Endothelial cell of umbilical vein (primary cell): ENCODE data around the gene CDH22. TPM values are rescaled to one million over a fixed set of nuclear protein-coding genes. Genes with fewer than 3 reads are reported as not detected.

Experiments
- BruUV-seq: library from RNA; stranded (reverse); fragments of 400-500 nt; replicated peaks from 2 replicates; lab custom pipeline; 2021; lab: Mats Ljungman, UMichigan
- CTCF ChIA-PET: fragments of 300-600, 350-600 bp; sonication (Branson Sonifier 250); formaldehyde crosslinking; loops from one replicate; lab custom pipeline; 2021; ENCODE audit warnings: antibody characterized with exemption, inconsistent platforms; lab: Charles Lee
- POLR2A ChIA-PET: fragments of 300-600, 350-600 bp; sonication (Branson Sonifier 250); formaldehyde crosslinking; loops from one replicate; lab custom pipeline; 2021; ENCODE audit warnings: antibody characterized with exemption, inconsistent platforms; lab: Charles Lee
- DNase-seq: peaks from one replicate; pipeline ENCODE4 v3.0.0-alpha.2; 2011; ENCODE audit warnings: low read depth, low spot score
- FAIRE-seq: peaks from 2 replicates; lab custom pipeline; 2011; peaks lifted over from hg19 to GRCh38; lab: Jason Lieb, UNC
- H2AFZ ChIP-seq: 2 replicates; pipeline ENCODE4 v1.6.0; 2012; ENCODE audit warnings: low read depth, low read length, control low read depth, inconsistent platforms
- H3K27ac ChIP-seq: 2 replicates; pipeline ENCODE4 v1.5.1; 2011; ENCODE audit warnings: low read depth, mild to moderate bottlenecking, control low read depth, low read length, moderate library complexity; ENCODE audit not compliant: insufficient read depth
- H3K27me3 ChIP-seq, 2 experiments: 2 replicates each; pipeline versions ENCODE4 v1.6.0 to v1.6.1; 2011; ENCODE audit warnings: low read length in 2 of 2, mixed read lengths in 1 of 2; ENCODE audit not compliant: control insufficient read depth in 2 of 2, insufficient read depth in 2 of 2
- H3K36me3 ChIP-seq, 2 experiments: 2 replicates in 1 of 2; 3 replicates in 1 of 2; pipeline ENCODE4 v1.5.1; 2011; ENCODE audit warnings: low read length in 2 of 2, mild to moderate bottlenecking in 1 of 2, moderate library complexity in 1 of 2; ENCODE audit not compliant: control insufficient read depth in 2 of 2, insufficient read depth in 2 of 2; ENCODE audit errors: extremely low read depth in 1 of 2
- H3K4me1 ChIP-seq: 3 replicates; pipeline ENCODE4 v1.5.1; 2011; ENCODE audit warnings: mild to moderate bottlenecking, low read length; ENCODE audit not compliant: control insufficient read depth, insufficient read depth; ENCODE audit errors: extremely low read depth
- H3K4me2 ChIP-seq: 2 replicates; pipeline ENCODE4 v1.6.1; 2011; ENCODE audit warnings: low read length, control low read depth, mixed read lengths; ENCODE audit not compliant: insufficient read depth
- H3K4me3 ChIP-seq, 3 experiments: fragments of 200-600 bp in 1 of 3; sonication (generic), shearing (Covaris generic) in 1 of 3; replicated peaks in 1 of 3; 2 replicates each; pipeline ENCODE4 v1.5.1; 2011 to 2016; ENCODE audit warnings: control low read depth in 3 of 3, low read length in 3 of 3, mild to moderate bottlenecking in 2 of 3, inconsistent platforms in 1 of 3, low read depth in 1 of 3, moderate library complexity in 1 of 3; ENCODE audit not compliant: insufficient read depth in 1 of 3
- H3K79me2 ChIP-seq: 2 replicates; pipeline ENCODE4 v1.6.0; 2012; ENCODE audit warnings: low read length, inconsistent platforms; ENCODE audit not compliant: control insufficient read depth, insufficient read depth
- H3K9ac ChIP-seq: replicated peaks from 2 replicates; pipeline ENCODE3; 2011; ENCODE audit warnings: low read length, control low read depth; ENCODE audit not compliant: insufficient read depth; ENCODE audit errors: extremely low read depth
- H3K9me1 ChIP-seq: replicated peaks from 3 replicates; pipeline ENCODE4 v1.6.0; 2011; ENCODE audit warnings: mild to moderate bottlenecking, low read length; ENCODE audit not compliant: control insufficient read depth, insufficient read depth; ENCODE audit errors: extremely low read depth
- H3K9me3 ChIP-seq: replicated peaks from 2 replicates; pipeline ENCODE4 v1.5.1; 2012; ENCODE audit warnings: low read length, inconsistent platforms; ENCODE audit not compliant: control insufficient read depth, insufficient read depth
- H4K20me1 ChIP-seq: replicated peaks from 2 replicates; pipeline ENCODE3; 2011; ENCODE audit warnings: mild to moderate bottlenecking, low read length; ENCODE audit not compliant: control insufficient read depth, insufficient read depth; ENCODE audit errors: extremely low read depth
- EZH2 ChIP-seq: IDR thresholded peaks from 2 replicates; pipeline ENCODE4 v1.6.1; 2012; ENCODE audit warnings: borderline replicate concordance, low read depth, mild to moderate bottlenecking, moderate library complexity, low read length, inconsistent platforms; ENCODE audit not compliant: severe bottlenecking
- FOS ChIP-seq: IDR thresholded peaks from 2 replicates; pipeline ENCODE4 v1.6.1; 2011; ENCODE audit warnings: mild to moderate bottlenecking, low read length, moderate library complexity, borderline replicate concordance; ENCODE audit not compliant: insufficient read depth
- GATA2 ChIP-seq: IDR thresholded peaks from 2 replicates; pipeline ENCODE4 v1.7.0; 2011; ENCODE audit warnings: low read depth, mild to moderate bottlenecking, moderate library complexity, mixed read lengths, low read length; ENCODE audit not compliant: insufficient read length, insufficient read depth
- JUN ChIP-seq: IDR thresholded peaks from 2 replicates; pipeline ENCODE4 v1.6.1; 2011; ENCODE audit warnings: borderline replicate concordance, low read depth; ENCODE audit not compliant: insufficient read length, insufficient read depth
- MYC ChIP-seq: IDR thresholded peaks from one replicate; pipeline ENCODE4 v1.6.1; 2011; ENCODE audit warnings: mild to moderate bottlenecking, low read depth, low read length
- POLR2A ChIP-seq: IDR thresholded peaks from 2 replicates; pipeline ENCODE4 v1.6.1; 2012; ENCODE audit warnings: low read depth, mild to moderate bottlenecking, control low read depth, low read length
- POLR2AphosphoS5 ChIP-seq: IDR thresholded peaks from 2 replicates; pipeline ENCODE4 v1.6.1; 2012; ENCODE audit warnings: low read depth, mild to moderate bottlenecking, control low read depth, low read length, moderate library complexity; ENCODE audit not compliant: insufficient read depth
- dilution Hi-C: fragments of 300-500 bp; cut with MboI; formaldehyde crosslinking; loops from one replicate; pipeline ENCODE4 v1.15.0; 2019; ENCODE audit warnings: low sequenced_read_pairs; ENCODE audit not compliant: extremely low pct_ligation_motif_present
- intact Hi-C: fragments of 100-400 bp; cut with micrococcal nuclease; formaldehyde crosslinking; loops from one replicate; pipeline ENCODE4 v1.10.0; 2022
- polyA plus RNA-seq, 4 experiments: library from polyadenylated mRNA; depleted of rRNA in 3 of 4; stranded (reverse) in 3 of 4; unstranded in 1 of 4; fragments of >200 nt; gene quantifications; 2 replicates each; pipeline versions ENCODE4 v1.2.1 to v1.2.3, GENCODE V29; 2011 to 2012; ENCODE audit warnings: missing spikeins in 1 of 4
- total RNA-seq: library from RNA; stranded (reverse); gene quantifications from 2 replicates; pipeline ENCODE4 v1.2.3, GENCODE V29; 2021
- TF ChIP-seq, protein P1 (sequence below), 2 donors: IDR thresholded peaks; 1 replicate in 1 of 2; 2 replicates in 1 of 2; pipeline ENCODE4 v1.5.1; 2011; ENCODE audit warnings: low read length in 2 of 2, mild to moderate bottlenecking in 2 of 2, moderate library complexity in 2 of 2, control low read depth in 1 of 2, inconsistent platforms in 1 of 2, low read depth in 1 of 2; ENCODE audit not compliant: insufficient read depth in 1 of 2; ENCODE audit errors: extremely low read depth in 1 of 2
- TF ChIP-seq, protein P2 (sequence below): IDR thresholded peaks from 2 replicates; pipeline ENCODE4 v1.6.1; 2011; ENCODE audit not compliant: insufficient read depth, insufficient read length

Gene CDH22
- total and polyA plus RNA-seq, 2 donors (not counting 3 experiments of a cell fraction or from before 2014, with no cell fraction given): not detected

DNA sequence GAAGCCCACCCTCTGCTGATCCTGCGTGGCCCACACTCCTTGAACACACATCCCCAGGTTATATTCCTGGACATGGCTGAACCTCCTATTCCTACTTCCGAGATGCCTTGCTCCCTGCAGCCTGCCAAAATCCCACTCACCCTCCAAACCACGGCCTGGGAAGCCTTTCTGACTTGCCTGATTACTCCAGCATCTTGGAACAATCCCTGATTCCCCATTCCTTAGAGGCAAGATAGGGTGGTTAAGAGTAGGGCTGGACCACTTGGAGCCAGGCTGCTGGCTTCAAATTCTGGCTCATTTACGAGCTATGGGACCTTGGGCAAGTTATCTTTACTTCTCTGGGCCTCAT lies 45.9 kb upstream of the CDH22 start:
- BruUV-seq: no TSS peak
- Histone ChIP-seq H3K27ac (no peak overlapping the region), H3K9me3 (no peaks in the 10 kb centered on the region), H3K4me3 (no peak overlapping the region), H3K9ac (no peak overlapping the region), H3K79me2 (no peaks in the 10 kb centered on the region), H3K4me1 (peaks cover 9% of the 10 kb centered on the region), H2AFZ (no peak overlapping the region), H3K27me3 (no peaks in the 10 kb centered on the region), H4K20me1 (no peaks in the 10 kb centered on the region), H3K36me3 (peaks cover 0 to 5% of the 10 kb centered on the region in 2 experiments), H3K4me2 (no peak overlapping the region), H3K9me1 (no peaks in the 10 kb centered on the region)
- CTCF ChIA-PET: no interaction called here
- DNase-seq (no peak), FAIRE-seq (no peak)
- dilution Hi-C loops: no loop called here
- intact Hi-C loops: no loop called here
- POLR2A ChIA-PET: no interaction called here
- TF ChIP-seq, protein P1, sequence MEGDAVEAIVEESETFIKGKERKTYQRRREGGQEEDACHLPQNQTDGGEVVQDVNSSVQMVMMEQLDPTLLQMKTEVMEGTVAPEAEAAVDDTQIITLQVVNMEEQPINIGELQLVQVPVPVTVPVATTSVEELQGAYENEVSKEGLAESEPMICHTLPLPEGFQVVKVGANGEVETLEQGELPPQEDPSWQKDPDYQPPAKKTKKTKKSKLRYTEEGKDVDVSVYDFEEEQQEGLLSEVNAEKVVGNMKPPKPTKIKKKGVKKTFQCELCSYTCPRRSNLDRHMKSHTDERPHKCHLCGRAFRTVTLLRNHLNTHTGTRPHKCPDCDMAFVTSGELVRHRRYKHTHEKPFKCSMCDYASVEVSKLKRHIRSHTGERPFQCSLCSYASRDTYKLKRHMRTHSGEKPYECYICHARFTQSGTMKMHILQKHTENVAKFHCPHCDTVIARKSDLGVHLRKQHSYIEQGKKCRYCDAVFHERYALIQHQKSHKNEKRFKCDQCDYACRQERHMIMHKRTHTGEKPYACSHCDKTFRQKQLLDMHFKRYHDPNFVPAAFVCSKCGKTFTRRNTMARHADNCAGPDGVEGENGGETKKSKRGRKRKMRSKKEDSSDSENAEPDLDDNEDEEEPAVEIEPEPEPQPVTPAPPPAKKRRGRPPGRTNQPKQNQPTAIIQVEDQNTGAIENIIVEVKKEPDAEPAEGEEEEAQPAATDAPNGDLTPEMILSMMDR (IDR thresholded peaks at IDR 0.05; ENCODE audit: extremely low read depth in 1 of 2, insufficient read depth in 1 of 2, low read depth in 1 of 2, low read length in 2 of 2): no peak
- no peak for TF ChIP-seq GATA2
- TF ChIP-seq POLR2A: no peak
- TF ChIP-seq POLR2AphosphoS5: no peak
- no peak for TF ChIP-seq JUN
- TF ChIP-seq, protein P2, sequence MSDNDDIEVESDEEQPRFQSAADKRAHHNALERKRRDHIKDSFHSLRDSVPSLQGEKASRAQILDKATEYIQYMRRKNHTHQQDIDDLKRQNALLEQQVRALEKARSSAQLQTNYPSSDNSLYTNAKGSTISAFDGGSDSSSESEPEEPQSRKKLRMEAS: no peak
- TF ChIP-seq FOS: no peak
- TF ChIP-seq EZH2: no peak
- TF ChIP-seq MYC: no peak
